Measurements from ENCODE around the gene ADGRL3. TPM values are rescaled to one million over a fixed set of nuclear protein-coding genes. Genes with fewer than 3 reads are reported as not detected.

Gene ADGRL3
- polyA plus RNA-seq, 4 donors: 24.3 to 28.6 (median 27.0) TPM

- no peak for DNase-seq (ENCODE audit: low read depth in 4 of 4, low spot score in 3 of 4)
Measured at GRCh38 chr4:61770456-61770855, 570.3 kb downstream of the ADGRL3 start.

- no peak for DNase-seq (ENCODE audit: low read depth in 4 of 4, low spot score in 3 of 4)
Measured at GRCh38 chr4:61771056-61771455, 570.9 kb downstream of the ADGRL3 start.

GRCh38 chr4:61772126-61772525 is 572.0 kb downstream of the ADGRL3 start:
- DNase-seq (ENCODE audit: low read depth in 4 of 4, low spot score in 3 of 4): no peak

- no peak for DNase-seq (ENCODE audit: low read depth in 4 of 4, low spot score in 3 of 4)
Measured at GRCh38 chr4:61773655-61774245, 573.6 kb downstream of the ADGRL3 start.

- DNase-seq (ENCODE audit: low read depth in 4 of 4, low spot score in 3 of 4): no peak
Measured at GRCh38 chr4:61782133-61782532, 582.0 kb downstream of the ADGRL3 start.

GRCh38 chr4:61783050-61783449 is 582.9 kb downstream of the ADGRL3 start:
- DNase-seq (ENCODE audit: low read depth in 4 of 4, low spot score in 3 of 4): no peak

GRCh38 chr4:61785761-61786160 is 585.6 kb downstream of the ADGRL3 start:
- DNase-seq (ENCODE audit: low read depth in 4 of 4, low spot score in 3 of 4): no peak

- no peak for DNase-seq (ENCODE audit: low read depth in 4 of 4, low spot score in 3 of 4)
Measured at GRCh38 chr4:61786211-61786610, 586.1 kb downstream of the ADGRL3 start.

- DNase-seq (ENCODE audit: low read depth in 4 of 4, low spot score in 3 of 4): no peak
Measured at GRCh38 chr4:61795998-61796397, 595.9 kb downstream of the ADGRL3 start.

GRCh38 chr4:61799794-61800193 is 599.7 kb downstream of the ADGRL3 start:
- DNase-seq (ENCODE audit: low read depth in 4 of 4, low spot score in 3 of 4): no peak

GRCh38 chr4:61805227-61805626 is 605.1 kb downstream of the ADGRL3 start:
- DNase-seq (ENCODE audit: low read depth in 4 of 4, low spot score in 3 of 4): no peak

GRCh38 chr4:61805979-61806378 is 605.9 kb downstream of the ADGRL3 start:
- DNase-seq (ENCODE audit: low read depth in 4 of 4, low spot score in 3 of 4): no peak

- no peak for DNase-seq (ENCODE audit: low read depth in 4 of 4, low spot score in 3 of 4)
Measured at GRCh38 chr4:61812171-61812570, 612.0 kb downstream of the ADGRL3 start.

GRCh38 chr4:61817071-61817470 is 616.9 kb downstream of the ADGRL3 start:
- no peak for DNase-seq (ENCODE audit: low read depth in 4 of 4, low spot score in 3 of 4)

- peak in 2 of 4 donors; percentile 21 to 34 for DNase-seq (ENCODE audit: low read depth in 4 of 4, low spot score in 3 of 4)
Measured at GRCh38 chr4:61820136-61820535, 620.0 kb downstream of the ADGRL3 start.

GRCh38 chr4:61824454-61824853 is 624.3 kb downstream of the ADGRL3 start:
- DNase-seq (ENCODE audit: low read depth in 4 of 4, low spot score in 3 of 4): no peak

GRCh38 chr4:61827907-61828391 is 627.8 kb downstream of the ADGRL3 start:
- DNase-seq (ENCODE audit: low read depth in 4 of 4, low spot score in 3 of 4): no peak

GRCh38 chr4:61828960-61829359 is 628.8 kb downstream of the ADGRL3 start:
- no peak for DNase-seq (ENCODE audit: low read depth in 4 of 4, low spot score in 3 of 4)

GRCh38 chr4:61831987-61832386 is 631.9 kb downstream of the ADGRL3 start:
- no peak for DNase-seq (ENCODE audit: low read depth in 4 of 4, low spot score in 3 of 4)

GRCh38 chr4:61837395-61837794 is 637.3 kb downstream of the ADGRL3 start:
- no peak for DNase-seq (ENCODE audit: low read depth in 4 of 4, low spot score in 3 of 4)

- no peak for DNase-seq (ENCODE audit: low read depth in 4 of 4, low spot score in 3 of 4)
Measured at GRCh38 chr4:61838072-61838471, 637.9 kb downstream of the ADGRL3 start.

- no peak for DNase-seq (ENCODE audit: low read depth in 4 of 4, low spot score in 3 of 4)
Measured at GRCh38 chr4:61841714-61842113, 641.6 kb downstream of the ADGRL3 start.

- no peak for DNase-seq (ENCODE audit: low read depth in 4 of 4, low spot score in 3 of 4)
Measured at GRCh38 chr4:61851126-61851525, 651.0 kb downstream of the ADGRL3 start.

Measured in right renal pelvis (tissue), 4 donors.